ENCODE data around the gene ROBO1.
"Not testable (repeated sequence)": the region's sequence is repeated elsewhere in the genome, so short reads cannot be mapped to it uniquely, and the experiment has no call there.

ROBO1 gene

GRCh38 chr3:79767905-79768267 is at the start of gene ROBO1:
Gene ROBO1 (minus strand): TSS chr3:79767998.
- DNase-seq: no peak

GRCh38 chr3:79817224-79817623 is 49.4 kb upstream of the ROBO1 start:
- DNase-seq: no peak

- no peak for DNase-seq
Measured at GRCh38 chr3:79815478-79815877, 47.7 kb upstream of the ROBO1 start.

- no peak for DNase-seq
Measured at GRCh38 chr3:79810581-79810980, 42.8 kb upstream of the ROBO1 start.

- no peak for DNase-seq
Measured at GRCh38 chr3:79810092-79810491, 42.3 kb upstream of the ROBO1 start.

- no peak for DNase-seq
Measured at GRCh38 chr3:79809106-79809505, 41.3 kb upstream of the ROBO1 start.

- DNase-seq: no peak
Measured at GRCh38 chr3:79808515-79808914, 40.7 kb upstream of the ROBO1 start.

GRCh38 chr3:79790177-79790576 is 22.4 kb upstream of the ROBO1 start:
- DNase-seq: not testable (repeated sequence)

- no peak for DNase-seq
Measured at GRCh38 chr3:79773291-79773690, 5.5 kb upstream of the ROBO1 start.

GRCh38 chr3:79769229-79769628 is 1.4 kb upstream of the ROBO1 start:
- DNase-seq: no peak

GRCh38 chr3:79767194-79767904 is 449 bp downstream of the ROBO1 start:
- no peak for DNase-seq

- DNase-seq: no peak
Measured at GRCh38 chr3:79766496-79767193, 1.2 kb downstream of the ROBO1 start.

GRCh38 chr3:79765911-79766310 is 1.9 kb downstream of the ROBO1 start:
- DNase-seq: no peak

- DNase-seq: no peak
Measured at GRCh38 chr3:79761441-79761840, 6.4 kb downstream of the ROBO1 start.

- no peak for DNase-seq
Measured at GRCh38 chr3:79751703-79752102, 16.1 kb downstream of the ROBO1 start.

- no peak for DNase-seq
Measured at GRCh38 chr3:79737530-79737929, 30.3 kb downstream of the ROBO1 start.

GRCh38 chr3:79729096-79729495 is 38.7 kb downstream of the ROBO1 start:
- DNase-seq: no peak

- DNase-seq: no peak
Measured at GRCh38 chr3:79726786-79727185, 41.0 kb downstream of the ROBO1 start.

GRCh38 chr3:79724206-79724605 is 43.6 kb downstream of the ROBO1 start:
- no peak for DNase-seq

GRCh38 chr3:79690072-79690471 is 77.7 kb downstream of the ROBO1 start:
- DNase-seq: no peak

GRCh38 chr3:79685108-79685507 is 82.7 kb downstream of the ROBO1 start:
- DNase-seq: no peak

- DNase-seq: no peak
Measured at GRCh38 chr3:79684041-79684440, 83.8 kb downstream of the ROBO1 start.

GRCh38 chr3:79672731-79673130 is 95.1 kb downstream of the ROBO1 start:
- DNase-seq: no peak

- no peak for DNase-seq
Measured at GRCh38 chr3:79672075-79672474, 95.7 kb downstream of the ROBO1 start.

GRCh38 chr3:79670178-79670577 is 97.6 kb downstream of the ROBO1 start:
- no peak for DNase-seq

All from NCI-H2029 (cell line).